ENCODE results near the gene C16orf46.

C16orf46 gene

DNA sequence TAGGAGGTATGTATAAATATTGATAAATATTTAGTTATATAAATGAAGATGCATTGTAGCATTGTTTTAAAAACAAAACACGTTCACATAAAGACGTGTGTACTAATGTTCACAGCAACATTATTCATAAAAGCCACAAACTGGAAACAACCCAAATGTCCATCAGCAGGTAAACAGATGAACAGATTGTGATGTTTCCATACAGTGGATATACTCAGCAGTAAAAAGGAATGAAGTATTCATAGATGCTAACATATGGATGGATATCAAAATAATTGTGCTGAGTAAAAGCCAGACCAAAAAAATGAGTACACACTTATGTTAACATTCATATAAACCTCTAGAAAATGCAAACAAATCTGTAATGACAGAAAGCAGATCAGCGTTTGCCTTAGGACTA lies 64.1 kb downstream of the C16orf46 start:
- no peak for DNase-seq

Measured in CD4-positive, alpha-beta T cell treated with Interleukin-1 beta for 1 hour (primary cell).